Measurements from ENCODE around the gene MMP24. TPM values are rescaled to one million over a fixed set of nuclear protein-coding genes. Genes with fewer than 3 reads are reported as not detected.
"Not testable (repeated sequence)": the region's sequence is repeated elsewhere in the genome, so short reads cannot be mapped to it uniquely, and the experiment has no call there.

The MMP24 gene
- total and polyA plus RNA-seq, 4 donors, result 0.09 to 0.75 (median 0.42) TPM

GRCh38 chr20:35252598-35252997, 26.1 kb downstream of the MMP24 start:
- not testable (repeated sequence) for H3K9ac ChIP-seq (ENCODE audit: low read depth in 1 of 2, low read length in 2 of 2); H3K36me3 ChIP-seq (ENCODE audit: control insufficient read depth in 4 of 4, insufficient read depth in 3 of 4, low read depth in 1 of 4, low read length in 3 of 4); H3K4me3 ChIP-seq (ENCODE audit: low read depth in 1 of 3, low read length in 3 of 3); DNase-seq (ENCODE audit: low spot score); H3K27ac ChIP-seq (ENCODE audit: low read depth in 1 of 2, low read length in 2 of 2); H3K9me3 ChIP-seq (ENCODE audit: control insufficient read depth in 4 of 4, low read length in 3 of 4); H3K4me1 ChIP-seq (ENCODE audit: control insufficient read depth in 4 of 4, insufficient read depth in 4 of 4, low read length in 3 of 4); H3K27me3 ChIP-seq (ENCODE audit: control insufficient read depth in 4 of 4, insufficient read depth in 4 of 4, low read length in 3 of 4)
- 95% methylated on average over 2 of the region's 2 CpGs for WGBS

- Histone ChIP-seq H3K27me3 (ENCODE audit: control insufficient read depth in 4 of 4, insufficient read depth in 4 of 4, low read length in 3 of 4) (no peaks in the 10 kb centered on the region), H3K27ac (ENCODE audit: low read depth in 1 of 2, low read length in 2 of 2) (no peak overlapping the region), H3K9me3 (ENCODE audit: control insufficient read depth in 4 of 4, low read length in 3 of 4) (no peaks in the 10 kb centered on the region), H3K36me3 (ENCODE audit: control insufficient read depth in 4 of 4, insufficient read depth in 3 of 4, low read depth in 1 of 4, low read length in 3 of 4) (no peaks in the 10 kb centered on the region), H3K9ac (ENCODE audit: low read depth in 1 of 2, low read length in 2 of 2) (no peak overlapping the region), H3K4me1 (ENCODE audit: control insufficient read depth in 4 of 4, insufficient read depth in 4 of 4, low read length in 3 of 4) (no peaks in the 10 kb centered on the region), H3K4me3 (ENCODE audit: low read depth in 1 of 3, low read length in 3 of 3) (no peak overlapping the region)
- TF ChIP-seq RAD21 (IDR thresholded peaks at IDR 0.05) (no peak), NR2F2 (IDR thresholded peaks at IDR 0.05) (no peak), TAF1 (conservative IDR thresholded peaks at IDR 0.05) (no peak), FOXA2 (IDR thresholded peaks at IDR 0.05) (no peak), MAX (IDR thresholded peaks at IDR 0.05) (no peak), EGR1 (IDR thresholded peaks at IDR 0.05; ENCODE audit: low read depth in 2 of 2) (no peak), GABPA (IDR thresholded peaks at IDR 0.05 in 1 of 2, conservative IDR thresholded peaks at IDR 0.05 in 1 of 2) (no peak), HNF4A (conservative IDR thresholded peaks at IDR 0.05) (no peak), JUND (IDR thresholded peaks at IDR 0.05) (no peak), REST (IDR thresholded peaks at IDR 0.05) (no peak), ZBTB33 (IDR thresholded peaks at IDR 0.05) (no peak), YY1 (IDR thresholded peaks at IDR 0.05) (no peak), HNF4G (IDR thresholded peaks at IDR 0.05) (no peak), ATF3 (IDR thresholded peaks at IDR 0.05) (no peak), RXRA (IDR thresholded peaks at IDR 0.05) (no peak), SP1 (IDR thresholded peaks at IDR 0.05) (no peak), CTCF (IDR thresholded peaks at IDR 0.05; ENCODE audit: low read depth, low read length, missing input control) (no peak), FOXA1 (IDR thresholded peaks at IDR 0.05) (no peak)
- 82% methylated on average over 3 of the region's 3 CpGs for WGBS
- no peak for DNase-seq (ENCODE audit: low spot score)
These were observed 26.5 kb downstream of the MMP24 start for GRCh38 chr20:35253010-35253409.

Data from liver (tissue), 9 donors.